ENCODE data around the gene ARHGAP8.

- TF ChIP-seq POLR2AphosphoS2 (IDR thresholded peaks at IDR 0.05; ENCODE audit: low read depth, low read length) (no peak), SKIL (IDR thresholded peaks at IDR 0.05; ENCODE audit: low read depth, poor library complexity, severe bottlenecking) (no peak), CTCF (IDR thresholded peaks at IDR 0.05 in 2 of 3, conservative IDR thresholded peaks at IDR 0.05 in 1 of 3; ENCODE audit: control insufficient read depth in 2 of 3, extremely low read depth in 1 of 3, insufficient read depth in 1 of 3, low read depth in 3 of 3, low read length in 3 of 3) (no peak), ZSCAN29 (IDR thresholded peaks at IDR 0.05) (no peak), POLR2A (IDR thresholded peaks at IDR 0.05; ENCODE audit: low read depth, low read length) (no peak), POU2F2 (IDR thresholded peaks at IDR 0.05; ENCODE audit: borderline replicate concordance, low read depth, low read length) (no peak)
Observed at GRCh38 chr22:44748524-44748923, 3.9 kb upstream of the ARHGAP8 start.

Data from GM12878 (cell line).